Erythroblast (primary cell): ENCODE results near the gene ESR1.

ENCODE experiments used
- GATA1 ChIP-seq: IDR thresholded peaks from 2 replicates; pipeline ENCODE4 v1.6.1; 2011; ENCODE audit warnings: low read depth, mild to moderate bottlenecking, control low read depth, low read length, moderate library complexity
- POLR2A ChIP-seq: IDR thresholded peaks from 2 replicates; pipeline ENCODE4 v1.6.1; 2011; ENCODE audit warnings: mild to moderate bottlenecking, low read length

GRCh38 chr6:152063170-152063921 lies 255.9 kb downstream of the ESR1 start:
- TF ChIP-seq POLR2A (no peak), GATA1 (no peak)
